Nephron progenitor cell (in vitro differentiated cells): ENCODE measurements around the gene YIF1A.

ENCODE experiments used
- DNase-seq: peaks from one replicate; pipeline ENCODE4 v3.0.0; 2021
- H3K27ac Mint-ChIP-seq: 2 replicates; pipeline ENCODE4 v1.8.0; 2021; ENCODE audit warnings: mild to moderate bottlenecking, moderate library complexity, mixed read lengths
- H3K27me3 Mint-ChIP-seq: 2 replicates; pipeline ENCODE4 v1.8.0; 2021; ENCODE audit warnings: mild to moderate bottlenecking, low read depth, mixed read lengths; ENCODE audit not compliant: poor library complexity
- H3K36me3 Mint-ChIP-seq: 2 replicates; pipeline ENCODE4 v1.8.0; 2021; ENCODE audit warnings: low read depth, mixed read lengths
- H3K4me1 Mint-ChIP-seq: 2 replicates; pipeline ENCODE4 v1.8.0; 2021; ENCODE audit warnings: mixed read lengths
- H3K4me3 Mint-ChIP-seq: 2 replicates; pipeline ENCODE4 v1.8.0; 2021; ENCODE audit warnings: mild to moderate bottlenecking, moderate library complexity, mixed read lengths
- H3K9me3 Mint-ChIP-seq: 2 replicates; pipeline ENCODE4 v1.8.0; 2021; ENCODE audit warnings: mild to moderate bottlenecking, moderate library complexity, mixed read lengths
- CTCF ChIP-seq: fragments of 200-600 bp; sonication (generic); IDR thresholded peaks from 2 replicates; pipeline ENCODE4 v1.5.0; 2021; ENCODE audit warnings: antibody characterized with exemption

YIF1A gene

GRCh38 chr11:66240781-66241136 is 48.2 kb downstream of the YIF1A start:
- TF ChIP-seq CTCF: no peak
- Mint-ChIP-seq H3K9me3 (no peaks in the 10 kb centered on the region), H3K27ac (peak overlapping the region; percentile 31), H3K4me1 (peaks cover 6% of the 10 kb centered on the region), H3K4me3 (no peak overlapping the region), H3K27me3 (no peaks in the 10 kb centered on the region), H3K36me3 (peaks cover 6% of the 10 kb centered on the region)
- DNase-seq: no peak

GRCh38 chr11:66239998-66240780 is 48.8 kb downstream of the YIF1A start:
- Mint-ChIP-seq H3K36me3 (peaks cover 12% of the 10 kb centered on the region), H3K4me1 (peaks cover 7% of the 10 kb centered on the region), H3K27ac (peak overlapping the region; percentile 82), H3K9me3 (no peaks in the 10 kb centered on the region), H3K27me3 (no peaks in the 10 kb centered on the region), H3K4me3 (no peak overlapping the region)
- TF ChIP-seq CTCF: no peak
- no peak for DNase-seq

- peaks cover 7% of the 10 kb centered on the region for H3K4me1 Mint-ChIP-seq
- H3K9me3 Mint-ChIP-seq: no peaks in the 10 kb centered on the region
- peak overlapping the region; percentile 32 for H3K27ac Mint-ChIP-seq
- no peaks in the 10 kb centered on the region for H3K27me3 Mint-ChIP-seq
- no peak for DNase-seq
- H3K36me3 Mint-ChIP-seq: peaks cover 13% of the 10 kb centered on the region
- H3K4me3 Mint-ChIP-seq: no peak overlapping the region
- no peak for TF ChIP-seq CTCF
Measured at GRCh38 chr11:66239511-66239910, 49.4 kb downstream of the YIF1A start.

- peaks cover 18% of the 10 kb centered on the region for H3K36me3 Mint-ChIP-seq
- no peak overlapping the region for H3K27ac Mint-ChIP-seq
- DNase-seq: no peak
- no peaks in the 10 kb centered on the region for H3K9me3 Mint-ChIP-seq
- H3K27me3 Mint-ChIP-seq: no peaks in the 10 kb centered on the region
- TF ChIP-seq CTCF: no peak
- H3K4me3 Mint-ChIP-seq: no peak overlapping the region
- H3K4me1 Mint-ChIP-seq: peaks cover 7% of the 10 kb centered on the region
Measured at GRCh38 chr11:66238786-66239413, 50.0 kb downstream of the YIF1A start.

GRCh38 chr11:66237867-66238266 is 51.1 kb downstream of the YIF1A start:
- peaks cover 28% of the 10 kb centered on the region for H3K36me3 Mint-ChIP-seq
- no peak for DNase-seq
- peaks cover 6% of the 10 kb centered on the region for H3K27me3 Mint-ChIP-seq
- no peak overlapping the region for H3K27ac Mint-ChIP-seq
- TF ChIP-seq CTCF: no peak
- H3K4me3 Mint-ChIP-seq: no peak overlapping the region
- H3K9me3 Mint-ChIP-seq: no peaks in the 10 kb centered on the region
- H3K4me1 Mint-ChIP-seq: peaks cover 7% of the 10 kb centered on the region

- peaks cover 47% of the 10 kb centered on the region for H3K36me3 Mint-ChIP-seq
Measured at GRCh38 chr11:66235141-66235540, 53.8 kb downstream of the YIF1A start.

More at GRCh38 chr11:66235141-66235540, 53.8 kb downstream of the YIF1A start:
- Mint-ChIP-seq H3K4me3 (no peak overlapping the region), H3K27ac (no peak overlapping the region), H3K9me3 (no peaks in the 10 kb centered on the region), H3K4me1 (peaks cover 16% of the 10 kb centered on the region), H3K27me3 (peaks cover 9% of the 10 kb centered on the region)
- DNase-seq: no peak
- no peak for TF ChIP-seq CTCF
